ENCODE data around the gene C1orf216.
"Not testable (repeated sequence)": the region's sequence is repeated elsewhere in the genome, so short reads cannot be mapped to it uniquely, and the experiment has no call there.

Gene C1orf216

GRCh38 chr1:35718492-35719336 is at the start of gene C1orf216:
TSS of gene C1orf216 (minus strand) at chr1:35718884. CDS start at chr1:35716321, 2,563 bp downstream.
- DNase-seq, result peak; percentile 66

GRCh38 chr1:35764283-35764682 is 45.6 kb upstream of the C1orf216 start:
- DNase-seq, result no peak

- DNase-seq, result peak; percentile 13
These were observed 44.5 kb upstream of the C1orf216 start for GRCh38 chr1:35763201-35763600.

GRCh38 chr1:35762141-35762540 is 43.5 kb upstream of the C1orf216 start:
- no peak for DNase-seq

GRCh38 chr1:35756064-35756463 is 37.4 kb upstream of the C1orf216 start:
- DNase-seq, result no peak

GRCh38 chr1:35753626-35754260 is 35.1 kb upstream of the C1orf216 start:
- no peak for DNase-seq

- DNase-seq, result no peak
These were observed 29.6 kb upstream of the C1orf216 start for GRCh38 chr1:35748326-35748725.

- no peak for DNase-seq
These were observed 26.5 kb upstream of the C1orf216 start for GRCh38 chr1:35745124-35745730.

- no peak for DNase-seq
These were observed 18.4 kb upstream of the C1orf216 start for GRCh38 chr1:35737120-35737519.

GRCh38 chr1:35727434-35728040 is 8.9 kb upstream of the C1orf216 start:
- no peak for DNase-seq

- peak; percentile 44 for DNase-seq
These were observed 8.1 kb upstream of the C1orf216 start for GRCh38 chr1:35726450-35727433.

- DNase-seq, result no peak
These were observed 6.9 kb upstream of the C1orf216 start for GRCh38 chr1:35725596-35725995.

- DNase-seq, result peak; percentile 50
These were observed 690 bp downstream of the C1orf216 start for GRCh38 chr1:35717911-35718476.

GRCh38 chr1:35715568-35716002 is 3.1 kb downstream of the C1orf216 start:
- peak; percentile 76 for DNase-seq

GRCh38 chr1:35714921-35715567 is 3.6 kb downstream of the C1orf216 start:
- DNase-seq, result no peak

GRCh38 chr1:35711098-35711497 is 7.6 kb downstream of the C1orf216 start:
- not testable (repeated sequence) for DNase-seq

GRCh38 chr1:35708952-35709351 is 9.7 kb downstream of the C1orf216 start:
- DNase-seq, result no peak

- no peak for DNase-seq
These were observed 10.2 kb downstream of the C1orf216 start for GRCh38 chr1:35708441-35708921.

GRCh38 chr1:35707601-35708440 is 10.9 kb downstream of the C1orf216 start:
- no peak for DNase-seq

Measured in HCEC 1CT (cell line).